GM12878 (cell line): ENCODE data around the gene XPOT. TPM values are rescaled to one million over a fixed set of nuclear protein-coding genes. Genes with fewer than 3 reads are reported as not detected.

Experiments used
- ATAC-seq: fragments of 200-7000 bp; cut with Tn5 transposase; 3 replicates; pipeline ENCODE4 v1.9.1; 2020; ENCODE audit warnings: mild to moderate bottlenecking, moderate library complexity
- BruUV-seq: library from RNA; stranded (reverse); fragments of 400-500 nt; replicated peaks from 2 replicates; lab custom pipeline; 2021; lab: Mats Ljungman, UMichigan
- CTCF ChIA-PET: fragments of 300-600 bp; sonication (Branson Sonifier 250); formaldehyde crosslinking; extraction: SDS; loops from one replicate; lab custom pipeline; 2021; ENCODE audit warnings: inconsistent platforms; lab: Yijun Ruan, JAX
- POLR2A ChIA-PET: fragments of 350-600 bp; formaldehyde crosslinking; extraction: SDS; loops from one replicate; lab custom pipeline; 2021; ENCODE audit warnings: inconsistent platforms; lab: Charles Lee
- RAD21 ChIA-PET: fragments of 300-600 bp; sonication (Branson Sonifier 250); formaldehyde crosslinking; loops from one replicate; lab custom pipeline; 2023; ENCODE audit warnings: antibody characterized with exemption; ENCODE audit not compliant: unreplicated experiment; lab: Charles Lee
- SMC1A ChIA-PET: fragments of 300-600 bp; sonication (Branson Sonifier 250); formaldehyde crosslinking; loops from one replicate; lab custom pipeline; 2023; ENCODE audit not compliant: unreplicated experiment, uncharacterized antibody; lab: Charles Lee
- DNase-seq: peaks from one replicate; pipeline ENCODE4 v3.0.0-alpha.2; 2011; ENCODE audit warnings: low read depth, low spot score
- FAIRE-seq: peaks from 3 replicates; lab custom pipeline; 2011; peaks lifted over from hg19 to GRCh38; lab: Jason Lieb, UNC
- H2AFZ ChIP-seq: 2 replicates; pipeline ENCODE4 v1.6.0; 2011; ENCODE audit warnings: low read depth, low read length, control low read depth; ENCODE audit not compliant: control insufficient read depth
- H3K27ac ChIP-seq: 2 replicates; pipeline ENCODE4 v1.5.1; 2011; ENCODE audit warnings: control low read depth; ENCODE audit not compliant: control insufficient read depth, insufficient read depth
- H3K27me3 ChIP-seq, 2 experiments: replicated peaks in 1 of 2; 2 replicates each; pipeline versions ENCODE4 v1.6.0 to v1.6.1; 2011; ENCODE audit warnings: low read length in 1 of 2; ENCODE audit not compliant: control insufficient read depth in 2 of 2, insufficient read depth in 2 of 2
- H3K36me3 ChIP-seq, 2 experiments: 2 replicates each; pipeline ENCODE4 v1.5.1; 2011; ENCODE audit warnings: low read length in 1 of 2; ENCODE audit not compliant: control insufficient read depth in 2 of 2, insufficient read depth in 2 of 2
- H3K4me1 ChIP-seq: 2 replicates; pipeline ENCODE4 v1.6.1; 2011; ENCODE audit warnings: mild to moderate bottlenecking, low read length, moderate library complexity, mixed read lengths; ENCODE audit not compliant: control insufficient read depth, insufficient read depth
- H3K4me2 ChIP-seq: 2 replicates; pipeline ENCODE4 v1.6.0; 2011; ENCODE audit warnings: control low read depth; ENCODE audit not compliant: control insufficient read depth, insufficient read depth
- H3K4me3 ChIP-seq: fragments of 200-600 bp; sonication (generic); 2 replicates; pipeline ENCODE4 v1.5.1; 2016
- H3K79me2 ChIP-seq: 2 replicates; pipeline ENCODE4 v1.6.0; 2011; ENCODE audit warnings: low read length; ENCODE audit not compliant: control insufficient read depth, insufficient read depth
- H3K9ac ChIP-seq: 2 replicates; pipeline ENCODE4 v1.8.0; 2011; ENCODE audit warnings: low read length, control low read depth, mixed read lengths; ENCODE audit not compliant: control insufficient read depth, insufficient read depth
- H3K9me3 ChIP-seq: replicated peaks from 3 replicates; pipeline ENCODE4 v1.5.1; 2011; ENCODE audit warnings: mild to moderate bottlenecking, low read length; ENCODE audit not compliant: control insufficient read depth, insufficient read depth
- H4K20me1 ChIP-seq: 2 replicates; pipeline ENCODE4 v1.6.0; 2011; ENCODE audit not compliant: control insufficient read depth, insufficient read depth
- EGR1 ChIP-seq, 2 experiments: IDR thresholded peaks; 1 replicate in 1 of 2; 2 replicates in 1 of 2; pipeline ENCODE4 v1.6.1; 2011 to 2012; ENCODE audit warnings: low read depth in 2 of 2, low read length in 2 of 2, borderline replicate concordance in 1 of 2, mild to moderate bottlenecking in 1 of 2, moderate library complexity in 1 of 2
- JUND ChIP-seq: IDR thresholded peaks from 2 replicates; pipeline ENCODE4 v1.6.1; 2012; ENCODE audit warnings: low read depth, mild to moderate bottlenecking, low read length, improper control_type of control experiment, moderate library complexity
- PML ChIP-seq: IDR thresholded peaks from 2 replicates; pipeline ENCODE4 v1.6.1; 2012; ENCODE audit warnings: low read length, inconsistent platforms
- RAD51 ChIP-seq: fragments of 450-650 bp; IDR thresholded peaks from 2 replicates; pipeline ENCODE4 v1.6.1; 2016; ENCODE audit warnings: moderate library complexity, mild to moderate bottlenecking, inconsistent platforms
- RFX5 ChIP-seq: IDR thresholded peaks from 2 replicates; pipeline ENCODE4 v1.6.1; 2011; ENCODE audit warnings: low read depth, low read length, improper control_type of control experiment
- WRNIP1 ChIP-seq: IDR thresholded peaks from 2 replicates; pipeline ENCODE4 v1.6.1; 2011; ENCODE audit warnings: low read depth, low read length, improper control_type of control experiment, borderline replicate concordance
- ZBED1 ChIP-seq: IDR thresholded peaks from 2 replicates; pipeline ENCODE4 v1.6.1; 2016; ENCODE audit warnings: borderline replicate concordance
- WGBS: methylation state at CpG from one replicate; pipeline ENCODE4 v1.1.6; 2016; ENCODE audit warnings: low lambda C conversion rate; ENCODE audit not compliant: insufficient replicate concordance, insufficient coverage; ENCODE audit errors: missing lambda C conversion rate; 5-methylcytosine and 5-hydroxymethylcytosine counted together
- in situ Hi-C: fragments of 300-500 bp; cut with MboI; formaldehyde crosslinking; loops from 9 replicates; pipeline ENCODE4 v1.14.3; 2018; ENCODE audit warnings: mixed read lengths
- intact Hi-C: fragments of 100-400 bp; cut with micrococcal nuclease; formaldehyde crosslinking; loops from one replicate; pipeline ENCODE4 v1.14.2; 2022; ENCODE audit not compliant: unreplicated experiment
- polyA plus RNA-seq, 11 experiments: library from polyadenylated mRNA; depleted of rRNA in 4 of 11; unstranded in 6 of 11; stranded (reverse) in 5 of 11; fragments of >200 nt; fragmentation: Nextera tagmentation in 4 of 11; fragmentation: Illumina TruSeq in 1 of 11; extraction: Ambion mirVana in 4 of 11; extraction: Trizol in 1 of 11; gene quantifications; 1 replicate in 1 of 11; 2 replicates in 10 of 11; pipeline versions ENCODE4 v1.2.1 to v1.2.3, GENCODE V29; 2011 to 2016; ENCODE audit warnings: inconsistent platforms in 2 of 11, missing spikeins in 2 of 11, low read depth in 1 of 11
- total RNA-seq, 4 experiments: library from RNA; depleted of rRNA in 3 of 4; stranded (reverse); fragments of >200 nt in 3 of 4; fragmentation: Illumina TruSeq in 1 of 4; extraction: Trizol in 1 of 4; gene quantifications; 2 replicates each; pipeline versions ENCODE4 v1.2.1 to v1.2.3, GENCODE V29; 2013 to 2021
- TF ChIP-seq, protein P1 (sequence below): fragments of 150-350 bp; IDR thresholded peaks from 2 replicates; pipeline ENCODE4 v1.6.1; 2014; ENCODE audit warnings: mild to moderate bottlenecking, low read depth, low read length
- TF ChIP-seq, protein P2 (sequence below): fragments of 450-650 bp; IDR thresholded peaks from 2 replicates; pipeline ENCODE4 v1.6.1; 2016; ENCODE audit warnings: mild to moderate bottlenecking
- TF ChIP-seq, protein P3 (sequence below): IDR thresholded peaks from 2 replicates; pipeline ENCODE4 v1.6.1; 2012; ENCODE audit warnings: low read depth, low read length, improper control_type of control experiment
- TF ChIP-seq, protein P4 (sequence below): IDR thresholded peaks from 2 replicates; pipeline ENCODE4 v1.6.1; 2011; ENCODE audit warnings: borderline replicate concordance, low read depth, mild to moderate bottlenecking, moderate library complexity, low read length; ENCODE audit not compliant: insufficient read depth, poor library complexity, severe bottlenecking
- TF ChIP-seq, protein P5 (sequence below): IDR thresholded peaks from 2 replicates; pipeline ENCODE4 v1.6.1; 2011; ENCODE audit warnings: low read depth, low read length, improper control_type of control experiment, borderline replicate concordance

XPOT gene
- total and polyA plus RNA-seq, 10 of the 15 experiments (the other 5 are each of a cell fraction or from before 2014, with no cell fraction given) = 11.9 to 66.3 (median 54.7) TPM

DNA sequence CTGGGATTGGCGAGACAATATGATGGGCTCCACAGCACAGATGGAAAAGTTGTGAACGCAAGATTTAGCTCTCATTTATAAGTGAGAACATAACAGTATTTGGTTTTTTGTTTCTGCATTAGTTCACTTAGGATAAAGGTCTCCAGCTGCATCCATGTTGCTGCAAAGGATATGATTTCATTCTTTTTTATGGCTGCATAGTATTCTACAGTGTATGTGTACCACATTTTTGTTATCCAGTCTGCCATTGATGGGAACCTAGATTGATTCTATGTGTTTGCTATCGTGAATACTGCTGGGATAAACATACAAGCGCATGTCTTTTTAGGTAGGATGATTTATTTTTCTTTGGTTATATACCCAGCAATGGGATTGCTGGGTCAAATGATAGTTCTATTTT, 71.3 kb downstream of the XPOT start:
- RAD21 ChIA-PET = no interaction called here

More for the DNA sequence above, 71.3 kb downstream of the XPOT start:
- no peak overlapping the region for H3K9ac ChIP-seq
- intact Hi-C loops = no loop called here
- SMC1A ChIA-PET = no interaction called here
- no peaks in the 10 kb centered on the region for H3K4me1 ChIP-seq
- H3K36me3 ChIP-seq = peaks cover 6 to 30% of the 10 kb centered on the region in 2 experiments
- H3K4me3 ChIP-seq = no peak overlapping the region
- no peaks in the 10 kb centered on the region for H4K20me1 ChIP-seq
- no peaks in the 10 kb centered on the region for H3K27me3 ChIP-seq
- ATAC-seq (no peak), DNase-seq (no peak), FAIRE-seq (no peak)
- 99% methylated on average over 4 of the region's 4 CpGs for WGBS
- H3K27ac ChIP-seq = no peak overlapping the region
- peaks cover 11% of the 10 kb centered on the region for H3K9me3 ChIP-seq
- TF ChIP-seq EGR1 (IDR thresholded peaks at IDR 0.05; ENCODE audit: borderline replicate concordance in 1 of 2, low read depth in 2 of 2, low read length in 2 of 2) (no peak), PML (no peak), JUND (no peak), RFX5 (no peak), WRNIP1 (no peak), RAD51 (no peak), ZBED1 (no peak)
- TF ChIP-seq, protein P1, sequence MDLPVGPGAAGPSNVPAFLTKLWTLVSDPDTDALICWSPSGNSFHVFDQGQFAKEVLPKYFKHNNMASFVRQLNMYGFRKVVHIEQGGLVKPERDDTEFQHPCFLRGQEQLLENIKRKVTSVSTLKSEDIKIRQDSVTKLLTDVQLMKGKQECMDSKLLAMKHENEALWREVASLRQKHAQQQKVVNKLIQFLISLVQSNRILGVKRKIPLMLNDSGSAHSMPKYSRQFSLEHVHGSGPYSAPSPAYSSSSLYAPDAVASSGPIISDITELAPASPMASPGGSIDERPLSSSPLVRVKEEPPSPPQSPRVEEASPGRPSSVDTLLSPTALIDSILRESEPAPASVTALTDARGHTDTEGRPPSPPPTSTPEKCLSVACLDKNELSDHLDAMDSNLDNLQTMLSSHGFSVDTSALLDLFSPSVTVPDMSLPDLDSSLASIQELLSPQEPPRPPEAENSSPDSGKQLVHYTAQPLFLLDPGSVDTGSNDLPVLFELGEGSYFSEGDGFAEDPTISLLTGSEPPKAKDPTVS = no peak
- TF ChIP-seq, protein P2, sequence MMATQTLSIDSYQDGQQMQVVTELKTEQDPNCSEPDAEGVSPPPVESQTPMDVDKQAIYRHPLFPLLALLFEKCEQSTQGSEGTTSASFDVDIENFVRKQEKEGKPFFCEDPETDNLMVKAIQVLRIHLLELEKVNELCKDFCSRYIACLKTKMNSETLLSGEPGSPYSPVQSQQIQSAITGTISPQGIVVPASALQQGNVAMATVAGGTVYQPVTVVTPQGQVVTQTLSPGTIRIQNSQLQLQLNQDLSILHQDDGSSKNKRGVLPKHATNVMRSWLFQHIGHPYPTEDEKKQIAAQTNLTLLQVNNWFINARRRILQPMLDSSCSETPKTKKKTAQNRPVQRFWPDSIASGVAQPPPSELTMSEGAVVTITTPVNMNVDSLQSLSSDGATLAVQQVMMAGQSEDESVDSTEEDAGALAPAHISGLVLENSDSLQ = no peak
- TF ChIP-seq, protein P3, sequence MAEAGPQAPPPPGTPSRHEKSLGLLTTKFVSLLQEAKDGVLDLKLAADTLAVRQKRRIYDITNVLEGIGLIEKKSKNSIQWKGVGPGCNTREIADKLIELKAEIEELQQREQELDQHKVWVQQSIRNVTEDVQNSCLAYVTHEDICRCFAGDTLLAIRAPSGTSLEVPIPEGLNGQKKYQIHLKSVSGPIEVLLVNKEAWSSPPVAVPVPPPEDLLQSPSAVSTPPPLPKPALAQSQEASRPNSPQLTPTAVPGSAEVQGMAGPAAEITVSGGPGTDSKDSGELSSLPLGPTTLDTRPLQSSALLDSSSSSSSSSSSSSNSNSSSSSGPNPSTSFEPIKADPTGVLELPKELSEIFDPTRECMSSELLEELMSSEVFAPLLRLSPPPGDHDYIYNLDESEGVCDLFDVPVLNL = no peak
- TF ChIP-seq, protein P4, sequence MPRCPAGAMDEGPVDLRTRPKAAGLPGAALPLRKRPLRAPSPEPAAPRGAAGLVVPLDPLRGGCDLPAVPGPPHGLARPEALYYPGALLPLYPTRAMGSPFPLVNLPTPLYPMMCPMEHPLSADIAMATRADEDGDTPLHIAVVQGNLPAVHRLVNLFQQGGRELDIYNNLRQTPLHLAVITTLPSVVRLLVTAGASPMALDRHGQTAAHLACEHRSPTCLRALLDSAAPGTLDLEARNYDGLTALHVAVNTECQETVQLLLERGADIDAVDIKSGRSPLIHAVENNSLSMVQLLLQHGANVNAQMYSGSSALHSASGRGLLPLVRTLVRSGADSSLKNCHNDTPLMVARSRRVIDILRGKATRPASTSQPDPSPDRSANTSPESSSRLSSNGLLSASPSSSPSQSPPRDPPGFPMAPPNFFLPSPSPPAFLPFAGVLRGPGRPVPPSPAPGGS = no peak
- TF ChIP-seq, protein P5, sequence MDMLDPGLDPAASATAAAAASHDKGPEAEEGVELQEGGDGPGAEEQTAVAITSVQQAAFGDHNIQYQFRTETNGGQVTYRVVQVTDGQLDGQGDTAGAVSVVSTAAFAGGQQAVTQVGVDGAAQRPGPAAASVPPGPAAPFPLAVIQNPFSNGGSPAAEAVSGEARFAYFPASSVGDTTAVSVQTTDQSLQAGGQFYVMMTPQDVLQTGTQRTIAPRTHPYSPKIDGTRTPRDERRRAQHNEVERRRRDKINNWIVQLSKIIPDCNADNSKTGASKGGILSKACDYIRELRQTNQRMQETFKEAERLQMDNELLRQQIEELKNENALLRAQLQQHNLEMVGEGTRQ = no peak
- TF ChIP-seq, all 136 proteins: peak for 0
- Histone ChIP-seq H2AFZ (no peak overlapping the region), H3K79me2 (peaks cover 4% of the 10 kb centered on the region), H3K4me2 (no peak overlapping the region)
- ChIA-PET POLR2A (interaction anchor here (0.6 kb wide), 1 partner anchor 12 kb away, joined by 3 read pairs; no protein-coding TSS in a partner anchor), CTCF (interaction anchor here (1.3 kb wide), 1 partner anchor 221 kb away, joined by 3 read pairs; no protein-coding TSS in a partner anchor)
- no TSS peak for BruUV-seq
- in situ Hi-C loops = no loop called here
